ENCODE results near the gene CFAP99.

Gene CFAP99

DNA sequence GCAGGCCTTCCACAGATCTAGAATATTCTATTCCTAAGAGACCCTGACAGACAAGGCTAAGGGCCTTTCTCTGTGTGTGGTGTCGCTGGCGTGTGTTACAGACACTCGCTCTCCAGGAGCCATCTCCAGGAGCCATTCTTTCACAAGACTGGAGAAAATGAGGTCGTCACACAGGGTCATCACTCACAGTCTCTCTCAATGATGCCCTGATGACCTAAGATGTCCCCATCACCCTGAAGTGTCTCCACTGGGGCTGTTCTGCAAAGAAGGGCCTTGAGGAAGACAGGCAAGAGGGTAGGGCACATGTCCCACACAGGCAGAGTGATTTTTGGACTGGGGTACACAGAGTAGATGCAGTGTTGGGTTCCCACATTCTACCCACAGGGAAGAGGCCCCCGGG, 35.0 kb upstream of the CFAP99 start:
- H3K9me3 ChIP-seq (ENCODE audit: insufficient read depth, low read length, severe bottlenecking) = no peaks in the 10 kb centered on the region
- H4K20me1 ChIP-seq (ENCODE audit: insufficient read depth, low read length) = peaks cover 10% of the 10 kb centered on the region; the same call in 1 of the 2 replicates
- no peak overlapping the region for H3K27ac ChIP-seq (ENCODE audit: low read length)
- DNase-seq = no peak
- no peak overlapping the region for H3K4me2 ChIP-seq (ENCODE audit: insufficient read depth, low read length)
- no peaks in the 10 kb centered on the region for H3K36me3 ChIP-seq (ENCODE audit: insufficient read depth, low read length)
- ATAC-seq (ENCODE audit: insufficient read depth, low read depth) = no peak
- H3K4me1 ChIP-seq (ENCODE audit: insufficient read depth, low read length) = no peaks in the 10 kb centered on the region
- H3K9ac ChIP-seq (ENCODE audit: low read depth, low read length) = no peak overlapping the region
- H3K27me3 ChIP-seq (ENCODE audit: insufficient read depth, low read length, poor library complexity) = peaks cover 45% of the 10 kb centered on the region
- H3K4me3 ChIP-seq (ENCODE audit: low read depth in 1 of 2, low read length in 2 of 2) = no peak overlapping the region
- no peaks in the 10 kb centered on the region for H3K79me2 ChIP-seq (ENCODE audit: insufficient read depth, low read length)
- no peak for TF ChIP-seq EZH2 (IDR thresholded peaks at IDR 0.05; ENCODE audit: borderline replicate concordance, low read depth, low read length, severe bottlenecking)
- TF ChIP-seq, protein P1, sequence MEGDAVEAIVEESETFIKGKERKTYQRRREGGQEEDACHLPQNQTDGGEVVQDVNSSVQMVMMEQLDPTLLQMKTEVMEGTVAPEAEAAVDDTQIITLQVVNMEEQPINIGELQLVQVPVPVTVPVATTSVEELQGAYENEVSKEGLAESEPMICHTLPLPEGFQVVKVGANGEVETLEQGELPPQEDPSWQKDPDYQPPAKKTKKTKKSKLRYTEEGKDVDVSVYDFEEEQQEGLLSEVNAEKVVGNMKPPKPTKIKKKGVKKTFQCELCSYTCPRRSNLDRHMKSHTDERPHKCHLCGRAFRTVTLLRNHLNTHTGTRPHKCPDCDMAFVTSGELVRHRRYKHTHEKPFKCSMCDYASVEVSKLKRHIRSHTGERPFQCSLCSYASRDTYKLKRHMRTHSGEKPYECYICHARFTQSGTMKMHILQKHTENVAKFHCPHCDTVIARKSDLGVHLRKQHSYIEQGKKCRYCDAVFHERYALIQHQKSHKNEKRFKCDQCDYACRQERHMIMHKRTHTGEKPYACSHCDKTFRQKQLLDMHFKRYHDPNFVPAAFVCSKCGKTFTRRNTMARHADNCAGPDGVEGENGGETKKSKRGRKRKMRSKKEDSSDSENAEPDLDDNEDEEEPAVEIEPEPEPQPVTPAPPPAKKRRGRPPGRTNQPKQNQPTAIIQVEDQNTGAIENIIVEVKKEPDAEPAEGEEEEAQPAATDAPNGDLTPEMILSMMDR (IDR thresholded peaks at IDR 0.05; ENCODE audit: borderline replicate concordance, extremely low read depth, low read length, poor library complexity, severe bottlenecking) = no peak
- H2AFZ ChIP-seq (ENCODE audit: low read depth, low read length) = no peak overlapping the region

DNA sequence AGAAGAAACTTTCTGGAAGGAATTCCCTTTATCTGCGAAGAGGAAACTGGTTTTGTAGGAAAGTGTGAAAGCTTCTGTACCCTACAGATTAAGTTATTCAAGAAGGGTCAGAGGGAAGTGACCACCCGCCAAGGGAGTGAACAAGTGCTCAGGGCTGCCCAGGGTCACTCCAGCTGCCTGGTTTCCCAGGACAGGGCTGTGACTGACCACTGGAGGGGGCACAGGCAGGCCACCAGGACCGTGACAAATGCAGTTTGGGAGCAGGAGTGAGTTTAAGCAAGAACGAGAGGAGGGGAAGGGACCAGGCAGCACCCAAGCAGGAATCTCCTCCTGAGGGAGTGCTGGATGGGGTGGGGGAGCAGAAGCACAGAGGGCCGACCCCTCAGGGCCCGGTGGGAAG, 34.5 kb upstream of the CFAP99 start:
- Histone ChIP-seq H3K4me1 (ENCODE audit: insufficient read depth, low read length) (no peaks in the 10 kb centered on the region), H3K4me3 (ENCODE audit: low read depth in 1 of 2, low read length in 2 of 2) (no peak overlapping the region), H3K4me2 (ENCODE audit: insufficient read depth, low read length) (no peak overlapping the region), H3K9ac (ENCODE audit: low read depth, low read length) (no peak overlapping the region), H4K20me1 (ENCODE audit: insufficient read depth, low read length) (peaks cover 13% of the 10 kb centered on the region; the same call in 1 of the 2 replicates), H3K79me2 (ENCODE audit: insufficient read depth, low read length) (no peaks in the 10 kb centered on the region), H3K9me3 (ENCODE audit: insufficient read depth, low read length, severe bottlenecking) (no peaks in the 10 kb centered on the region), H3K27ac (ENCODE audit: low read length) (no peak overlapping the region), H2AFZ (ENCODE audit: low read depth, low read length) (no peak overlapping the region), H3K36me3 (ENCODE audit: insufficient read depth, low read length) (no peaks in the 10 kb centered on the region), H3K27me3 (ENCODE audit: insufficient read depth, low read length, poor library complexity) (peaks cover 45% of the 10 kb centered on the region)
- no peak for TF ChIP-seq EZH2 (IDR thresholded peaks at IDR 0.05; ENCODE audit: borderline replicate concordance, low read depth, low read length, severe bottlenecking)
- TF ChIP-seq, protein P1 (IDR thresholded peaks at IDR 0.05; ENCODE audit: borderline replicate concordance, extremely low read depth, low read length, poor library complexity, severe bottlenecking) = no peak
- no peak for DNase-seq
- ATAC-seq (ENCODE audit: insufficient read depth, low read depth) = no peak

DNA sequence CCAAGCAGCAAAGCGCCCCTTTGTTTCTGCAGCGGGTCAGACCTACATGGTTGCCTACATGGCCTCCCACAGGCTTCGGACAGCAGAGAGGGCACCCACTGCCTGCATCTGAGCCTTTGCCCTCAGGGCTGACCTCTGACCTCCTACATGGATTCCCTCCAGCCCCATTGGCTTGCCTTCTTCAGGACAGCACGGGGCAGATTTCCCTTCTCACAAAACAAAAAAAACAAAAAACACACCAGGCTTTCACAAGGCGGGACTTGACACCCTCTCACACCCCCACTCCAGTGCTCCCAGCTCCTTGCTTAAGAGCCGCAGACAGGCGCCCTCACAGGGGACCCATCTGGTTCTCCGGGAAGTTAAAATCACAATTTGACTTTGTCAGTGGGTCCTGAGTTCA, 33.2 kb upstream of the CFAP99 start:
- H3K4me1 ChIP-seq (ENCODE audit: insufficient read depth, low read length) = no peaks in the 10 kb centered on the region
- no peaks in the 10 kb centered on the region for H3K79me2 ChIP-seq (ENCODE audit: insufficient read depth, low read length)
- H4K20me1 ChIP-seq (ENCODE audit: insufficient read depth, low read length) = peaks cover 13% of the 10 kb centered on the region; the same call in 1 of the 2 replicates
- H3K9me3 ChIP-seq (ENCODE audit: insufficient read depth, low read length, severe bottlenecking) = no peaks in the 10 kb centered on the region
- H3K27me3 ChIP-seq (ENCODE audit: insufficient read depth, low read length, poor library complexity) = peaks cover 50% of the 10 kb centered on the region
- no peak for ATAC-seq (ENCODE audit: insufficient read depth, low read depth)
- H3K36me3 ChIP-seq (ENCODE audit: insufficient read depth, low read length) = no peaks in the 10 kb centered on the region
- no peak overlapping the region for H3K9ac ChIP-seq (ENCODE audit: low read depth, low read length)
- TF ChIP-seq, protein P1 (IDR thresholded peaks at IDR 0.05; ENCODE audit: borderline replicate concordance, extremely low read depth, low read length, poor library complexity, severe bottlenecking) = no peak
- no peak for TF ChIP-seq EZH2 (IDR thresholded peaks at IDR 0.05; ENCODE audit: borderline replicate concordance, low read depth, low read length, severe bottlenecking)
- H3K4me3 ChIP-seq (ENCODE audit: low read depth in 1 of 2, low read length in 2 of 2) = no peak overlapping the region
- no peak overlapping the region for H3K4me2 ChIP-seq (ENCODE audit: insufficient read depth, low read length)
- no peak overlapping the region for H3K27ac ChIP-seq (ENCODE audit: low read length)
- DNase-seq = no peak
- no peak overlapping the region for H2AFZ ChIP-seq (ENCODE audit: low read depth, low read length)

DNA sequence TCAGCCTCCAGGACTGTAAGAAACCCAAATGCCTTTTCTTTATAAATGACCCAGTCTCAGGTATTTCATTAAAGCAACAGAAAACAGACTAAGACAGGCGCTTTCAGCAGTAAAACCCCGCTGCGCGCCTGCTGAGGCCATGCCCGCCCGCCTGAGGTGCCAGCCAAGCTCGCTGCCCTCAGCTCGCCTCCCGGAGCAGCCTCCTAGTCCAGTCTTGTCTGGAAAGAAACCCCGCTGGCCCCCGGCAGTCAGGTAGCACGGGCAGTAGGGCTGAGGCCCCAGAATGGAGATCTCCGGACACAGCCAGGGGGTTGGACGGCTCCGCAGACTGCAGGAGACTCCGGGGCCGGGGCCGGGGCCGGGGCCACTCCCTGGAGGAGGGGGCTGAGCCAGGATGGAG, 32.0 kb upstream of the CFAP99 start:
- Histone ChIP-seq H3K4me3 (ENCODE audit: low read depth in 1 of 2, low read length in 2 of 2) (no peak overlapping the region), H3K27ac (ENCODE audit: low read length) (no peak overlapping the region), H2AFZ (ENCODE audit: low read depth, low read length) (no peak overlapping the region), H3K9me3 (ENCODE audit: insufficient read depth, low read length, severe bottlenecking) (no peaks in the 10 kb centered on the region), H3K79me2 (ENCODE audit: insufficient read depth, low read length) (no peaks in the 10 kb centered on the region), H3K4me1 (ENCODE audit: insufficient read depth, low read length) (no peaks in the 10 kb centered on the region), H3K27me3 (ENCODE audit: insufficient read depth, low read length, poor library complexity) (peaks cover 56% of the 10 kb centered on the region), H3K9ac (ENCODE audit: low read depth, low read length) (no peak overlapping the region), H3K4me2 (ENCODE audit: insufficient read depth, low read length) (no peak overlapping the region), H4K20me1 (ENCODE audit: insufficient read depth, low read length) (peaks cover 13% of the 10 kb centered on the region; the same call in 1 of the 2 replicates), H3K36me3 (ENCODE audit: insufficient read depth, low read length) (no peaks in the 10 kb centered on the region)
- ATAC-seq (ENCODE audit: insufficient read depth, low read depth) (no peak), DNase-seq (no peak)
- TF ChIP-seq EZH2 (IDR thresholded peaks at IDR 0.05; ENCODE audit: borderline replicate concordance, low read depth, low read length, severe bottlenecking) = no peak
- TF ChIP-seq, protein P1 (IDR thresholded peaks at IDR 0.05; ENCODE audit: borderline replicate concordance, extremely low read depth, low read length, poor library complexity, severe bottlenecking) = no peak
